ENCODE data around the gene EFTUD2. TPM values are rescaled to one million over a fixed set of nuclear protein-coding genes. Genes with fewer than 3 reads are reported as not detected.

The EFTUD2 gene
- total and polyA plus RNA-seq, 2 donors (not counting 1 experiment from before 2014, with no cell fraction given) = 88.0 to 154 TPM

DNA sequence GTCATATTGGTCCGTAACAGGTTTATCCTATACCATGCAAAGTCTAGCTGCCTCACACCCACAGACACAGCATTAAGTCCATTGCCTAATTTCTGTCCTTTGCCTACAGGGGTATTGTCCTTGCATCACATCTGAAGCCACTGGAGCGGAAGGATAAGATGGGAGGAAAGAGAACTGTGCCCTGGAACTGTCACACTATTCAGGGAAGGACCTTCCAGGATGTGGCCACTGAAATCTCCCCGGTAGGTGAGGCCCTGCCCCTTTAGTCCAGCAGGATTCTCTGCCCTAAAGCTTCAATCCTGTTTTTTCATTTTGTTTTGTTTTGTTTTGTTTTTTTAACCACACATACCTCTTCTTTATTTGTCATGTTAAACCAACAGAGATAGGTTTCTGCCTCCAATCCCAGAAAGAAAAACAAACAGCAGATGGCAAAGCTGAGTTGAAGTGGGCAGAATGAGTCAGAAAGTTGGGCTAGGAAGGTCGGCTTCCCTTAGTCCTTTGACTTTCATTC, 2.2 kb upstream of the EFTUD2 start:
- Histone ChIP-seq H2AFZ (ENCODE audit: low read length) (no peak overlapping the region), H3K4me2 (ENCODE audit: extremely low read depth, insufficient read depth, low read length) (peak overlapping the region; percentile 9), H3K9me3 (ENCODE audit: control insufficient read depth, insufficient read depth, low read depth, low read length) (no peaks in the 10 kb centered on the region), H3K27me3 (ENCODE audit: control insufficient read depth, insufficient read depth, low read length) (no peaks in the 10 kb centered on the region), H3K79me2 (ENCODE audit: control insufficient read depth, insufficient read depth, low read length) (peaks cover 25% of the 10 kb centered on the region), H3K27ac (ENCODE audit: insufficient read depth, low read length) (no peak overlapping the region), H4K20me1 (ENCODE audit: control insufficient read depth, extremely low read depth, insufficient read depth, low read length) (no peaks in the 10 kb centered on the region), H3K36me3 (ENCODE audit: control insufficient read depth, insufficient read depth, low read length) (no peaks in the 10 kb centered on the region), H3K4me1 (ENCODE audit: control insufficient read depth, extremely low read depth, insufficient read depth, low read length) (peaks cover 32% of the 10 kb centered on the region), H3K9ac (ENCODE audit: insufficient read depth, low read length) (no peak overlapping the region), H3K4me3 (replicated peaks in 1 of 4; ENCODE audit: control extremely low read depth in 1 of 4, insufficient read depth in 1 of 4, low read depth in 3 of 4, low read length in 4 of 4) (no peak overlapping the region)
- TF ChIP-seq CTCF (conservative IDR thresholded peaks at IDR 0.05 in 1 of 2, IDR thresholded peaks at IDR 0.05 in 1 of 2; ENCODE audit: low read depth in 1 of 2, low read length in 2 of 2) = peak; percentile 19 to 22
- no peak for TF ChIP-seq EZH2 (IDR thresholded peaks at IDR 0.05; ENCODE audit: low read length, missing control alignments)
- DNase-seq (ENCODE audit: low read depth in 2 of 2) = peak; percentile 68 to 76

GRCh38 chr17:44900894-44901293, 1.6 kb upstream of the EFTUD2 start:
- H3K79me2 ChIP-seq (ENCODE audit: control insufficient read depth, insufficient read depth, low read length) = peaks cover 29% of the 10 kb centered on the region
- H3K27me3 ChIP-seq (ENCODE audit: control insufficient read depth, insufficient read depth, low read length) = no peaks in the 10 kb centered on the region
- H3K4me2 ChIP-seq (ENCODE audit: extremely low read depth, insufficient read depth, low read length) = peak overlapping the region; percentile 9
- DNase-seq (ENCODE audit: low read depth in 2 of 2) = peak; percentile 87 to 90
- H3K4me1 ChIP-seq (ENCODE audit: control insufficient read depth, extremely low read depth, insufficient read depth, low read length) = peaks cover 27% of the 10 kb centered on the region
- H2AFZ ChIP-seq (ENCODE audit: low read length) = no peak overlapping the region
- no peaks in the 10 kb centered on the region for H3K36me3 ChIP-seq (ENCODE audit: control insufficient read depth, insufficient read depth, low read length)
- TF ChIP-seq EZH2 (IDR thresholded peaks at IDR 0.05; ENCODE audit: low read length, missing control alignments) (no peak), CTCF (conservative IDR thresholded peaks at IDR 0.05 in 1 of 2, IDR thresholded peaks at IDR 0.05 in 1 of 2; ENCODE audit: low read depth in 1 of 2, low read length in 2 of 2) (no peak)
- no peaks in the 10 kb centered on the region for H4K20me1 ChIP-seq (ENCODE audit: control insufficient read depth, extremely low read depth, insufficient read depth, low read length)
- H3K27ac ChIP-seq (ENCODE audit: insufficient read depth, low read length) = no peak overlapping the region
- H3K9ac ChIP-seq (ENCODE audit: insufficient read depth, low read length) = no peak overlapping the region
- no peaks in the 10 kb centered on the region for H3K9me3 ChIP-seq (ENCODE audit: control insufficient read depth, insufficient read depth, low read depth, low read length)
- no peak overlapping the region for H3K4me3 ChIP-seq (replicated peaks in 1 of 4; ENCODE audit: control extremely low read depth in 1 of 4, insufficient read depth in 1 of 4, low read depth in 3 of 4, low read length in 4 of 4)

- DNase-seq (ENCODE audit: low read depth in 2 of 2) = peak in 1 of 2 donors; percentile 46
- H4K20me1 ChIP-seq (ENCODE audit: control insufficient read depth, extremely low read depth, insufficient read depth, low read length) = no peaks in the 10 kb centered on the region
- peak overlapping the region; percentile 97 for H3K4me2 ChIP-seq (ENCODE audit: extremely low read depth, insufficient read depth, low read length)
- peaks cover 33% of the 10 kb centered on the region for H3K79me2 ChIP-seq (ENCODE audit: control insufficient read depth, insufficient read depth, low read length)
- no peaks in the 10 kb centered on the region for H3K27me3 ChIP-seq (ENCODE audit: control insufficient read depth, insufficient read depth, low read length)
- H3K36me3 ChIP-seq (ENCODE audit: control insufficient read depth, insufficient read depth, low read length) = peaks cover 2% of the 10 kb centered on the region
- H3K9me3 ChIP-seq (ENCODE audit: control insufficient read depth, insufficient read depth, low read depth, low read length) = no peaks in the 10 kb centered on the region
- H3K4me1 ChIP-seq (ENCODE audit: control insufficient read depth, extremely low read depth, insufficient read depth, low read length) = peaks cover 17% of the 10 kb centered on the region
- peak overlapping the region; percentile 99 for H3K9ac ChIP-seq (ENCODE audit: insufficient read depth, low read length)
- peak overlapping the region; percentile 50 for H2AFZ ChIP-seq (ENCODE audit: low read length)
- peak overlapping the region; percentile 99 for H3K27ac ChIP-seq (ENCODE audit: insufficient read depth, low read length)
- no peak for TF ChIP-seq CTCF (conservative IDR thresholded peaks at IDR 0.05 in 1 of 2, IDR thresholded peaks at IDR 0.05 in 1 of 2; ENCODE audit: low read depth in 1 of 2, low read length in 2 of 2)
- no peak for TF ChIP-seq EZH2 (IDR thresholded peaks at IDR 0.05; ENCODE audit: low read length, missing control alignments)
- peak overlapping the region; percentile 52 to 99 (median 88) for H3K4me3 ChIP-seq (replicated peaks in 1 of 4; ENCODE audit: control extremely low read depth in 1 of 4, insufficient read depth in 1 of 4, low read depth in 3 of 4, low read length in 4 of 4)
Observed at GRCh38 chr17:44898768-44899073, 524 bp downstream of the EFTUD2 start.

Data from fibroblast of lung (primary cell).